SJCRH30 (cell line): ENCODE results near the gene ROM1. TPM values are rescaled to one million over a fixed set of nuclear protein-coding genes. Genes with fewer than 3 reads are reported as not detected.
A peak's percentile ranks its signal among the peaks of the same experiment; 100 is the strongest.
"Not testable (repeated sequence)": the region's sequence is repeated elsewhere in the genome, so short reads cannot be mapped to it uniquely, and the experiment has no call there.

Experiments used
- DNase-seq, 2 experiments: peaks; one replicate each; pipeline ENCODE4 v3.0.0-alpha.2; 2015 to 2020
- H3K27ac ChIP-seq: fragments of 250-450 bp; sonication (Bioruptor Pico); 2 replicates; pipeline ENCODE4 v1.5.1; 2020; ENCODE audit warnings: mild to moderate bottlenecking, moderate library complexity
- H3K27me3 ChIP-seq: fragments of 250-450 bp; sonication (Bioruptor Pico); 2 replicates; pipeline ENCODE4 v1.5.1; 2020; ENCODE audit warnings: mild to moderate bottlenecking, moderate library complexity
- H3K36me3 ChIP-seq: fragments of 250-450 bp; sonication (Bioruptor Pico); 2 replicates; pipeline ENCODE4 v1.5.1; 2020; ENCODE audit warnings: mild to moderate bottlenecking, moderate library complexity
- H3K4me1 ChIP-seq: fragments of 250-450 bp; sonication (Bioruptor Pico); 2 replicates; pipeline ENCODE4 v1.5.1; 2020; ENCODE audit warnings: mild to moderate bottlenecking, moderate library complexity
- H3K4me3 ChIP-seq: fragments of 250-450 bp; sonication (Bioruptor Pico); 2 replicates; pipeline ENCODE4 v1.5.1; 2020; ENCODE audit warnings: mild to moderate bottlenecking, moderate library complexity
- H3K9me3 ChIP-seq: fragments of 250-450 bp; sonication (Bioruptor Pico); replicated peaks from 2 replicates; pipeline ENCODE4 v1.5.1; 2020; ENCODE audit warnings: mild to moderate bottlenecking, moderate library complexity
- total RNA-seq: library from RNA; depleted of rRNA; stranded (reverse); fragments of >200 nt; shearing (Covaris generic); gene quantifications from 2 replicates; pipeline ENCODE4 v1.2.3, GENCODE V29; 2014

The ROM1 gene
- total RNA-seq, 1 experiment from 2014 or later: 0.51 TPM

DNA sequence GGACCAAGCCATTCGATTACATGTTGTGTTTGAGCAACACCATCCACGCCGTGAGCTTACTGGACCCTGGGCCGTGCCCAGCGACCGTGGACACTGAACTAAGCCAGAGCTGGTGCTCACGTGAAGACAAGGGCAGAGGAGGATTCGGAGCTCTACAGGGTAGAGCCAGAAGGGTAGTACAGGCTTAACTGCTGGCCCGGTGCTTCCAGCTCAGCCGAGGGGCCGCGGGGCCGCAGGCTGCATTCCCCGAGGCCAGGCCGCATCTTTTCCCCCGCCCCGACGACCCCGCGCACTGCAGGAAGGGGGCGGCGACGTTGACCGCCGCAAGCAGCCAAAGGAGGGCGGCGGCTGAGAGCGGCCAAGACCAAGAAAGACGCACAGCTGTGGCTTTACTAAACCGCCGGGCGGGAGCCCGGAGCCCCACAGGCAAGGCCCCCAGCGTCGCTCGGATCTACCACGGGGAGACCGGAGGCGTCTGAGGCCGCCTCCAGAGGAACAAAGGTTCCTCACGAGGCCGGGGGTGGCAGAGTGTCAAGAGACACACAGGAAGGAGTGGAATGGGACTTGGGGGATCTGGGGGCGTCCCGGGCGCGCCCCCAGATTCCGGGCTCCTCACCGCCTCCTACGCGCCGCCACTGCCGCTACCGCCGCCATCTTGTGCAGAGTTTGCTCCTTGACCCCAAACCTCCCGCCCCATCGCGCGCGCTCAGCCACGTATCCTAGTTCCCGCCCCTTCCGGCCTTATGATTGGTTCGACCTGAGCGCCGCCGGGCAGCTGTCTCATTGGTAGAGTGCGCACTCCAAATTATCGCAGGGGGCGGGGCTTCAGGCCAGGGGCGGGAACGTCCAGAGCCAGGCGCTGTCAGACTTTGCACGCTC is 33.1 kb downstream of the ROM1 start, which contains the start of gene GANAB:
TSS of gene GANAB (minus strand) at position 668 of the 879 bp plus-strand sequence. CDS start at position 654, 14 bp downstream.
- DNase-seq: peak; percentile 99
- Histone ChIP-seq H3K27ac (peak within 1 kb of the TSS; percentile 94), H3K27me3 (no peaks in the 10 kb centered on the region), H3K9me3 (no peaks in the 10 kb centered on the region), H3K36me3 (peaks cover 12% of the 10 kb centered on the region), H3K4me1 (no peaks in the 10 kb centered on the region; the same call in 1 of the 2 replicates), H3K4me3 (peak within 1 kb of the TSS; percentile 90)

GRCh38 chr11:62646825-62647608 is 34.0 kb downstream of the ROM1 start:
- H3K27ac ChIP-seq: no peak overlapping the region
- no peak for DNase-seq

GRCh38 chr11:62647609-62648005 is 34.5 kb downstream of the ROM1 start:
- Histone ChIP-seq H3K4me3 (no peak overlapping the region), H3K27ac (no peak overlapping the region), H3K27me3 (no peaks in the 10 kb centered on the region), H3K9me3 (no peaks in the 10 kb centered on the region), H3K4me1 (no peaks in the 10 kb centered on the region; the same call in 1 of the 2 replicates), H3K36me3 (peaks cover 10% of the 10 kb centered on the region)
- no peak for DNase-seq

More at GRCh38 chr11:62646825-62647608, 34.0 kb downstream of the ROM1 start:
- no peaks in the 10 kb centered on the region; the same call in 1 of the 2 replicates for H3K4me1 ChIP-seq
- no peak overlapping the region for H3K4me3 ChIP-seq
- no peaks in the 10 kb centered on the region for H3K9me3 ChIP-seq
- H3K27me3 ChIP-seq: no peaks in the 10 kb centered on the region
- peaks cover 12% of the 10 kb centered on the region for H3K36me3 ChIP-seq

GRCh38 chr11:62648185-62648966 is 35.3 kb downstream of the ROM1 start:
- H3K9me3 ChIP-seq: no peaks in the 10 kb centered on the region
- no peaks in the 10 kb centered on the region; the same call in 1 of the 2 replicates for H3K4me1 ChIP-seq
- H3K27me3 ChIP-seq: no peaks in the 10 kb centered on the region
- DNase-seq: no peak
- no peak overlapping the region for H3K27ac ChIP-seq
- no peak overlapping the region for H3K4me3 ChIP-seq
- peaks cover 7% of the 10 kb centered on the region for H3K36me3 ChIP-seq

DNA sequence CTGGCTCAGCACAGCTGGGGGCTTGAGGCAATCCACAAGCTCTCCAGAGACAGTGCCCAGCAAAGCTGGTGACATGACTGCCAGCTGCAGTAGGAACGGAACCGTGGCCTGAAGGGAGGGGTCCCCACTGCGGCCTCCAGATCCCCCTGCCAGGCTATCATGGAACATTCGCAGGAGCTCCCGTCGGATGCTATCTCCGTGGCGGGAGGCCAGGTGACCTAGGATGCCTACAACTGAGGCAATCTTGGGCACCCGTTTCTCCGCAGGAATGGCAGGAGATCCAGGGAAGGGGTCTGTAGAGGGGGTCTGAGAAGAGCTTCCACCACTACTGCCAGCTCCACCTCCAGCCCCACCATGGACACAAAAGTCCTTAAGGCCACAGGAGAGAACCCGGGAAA is 35.9 kb downstream of the ROM1 start:
- no peak for DNase-seq
- Histone ChIP-seq H3K36me3 (peaks cover 2% of the 10 kb centered on the region; the same call in 1 of the 2 replicates), H3K27ac (no peak overlapping the region), H3K9me3 (no peaks in the 10 kb centered on the region), H3K27me3 (no peaks in the 10 kb centered on the region), H3K4me3 (no peak overlapping the region), H3K4me1 (no peaks in the 10 kb centered on the region; the same call in 1 of the 2 replicates)

DNA sequence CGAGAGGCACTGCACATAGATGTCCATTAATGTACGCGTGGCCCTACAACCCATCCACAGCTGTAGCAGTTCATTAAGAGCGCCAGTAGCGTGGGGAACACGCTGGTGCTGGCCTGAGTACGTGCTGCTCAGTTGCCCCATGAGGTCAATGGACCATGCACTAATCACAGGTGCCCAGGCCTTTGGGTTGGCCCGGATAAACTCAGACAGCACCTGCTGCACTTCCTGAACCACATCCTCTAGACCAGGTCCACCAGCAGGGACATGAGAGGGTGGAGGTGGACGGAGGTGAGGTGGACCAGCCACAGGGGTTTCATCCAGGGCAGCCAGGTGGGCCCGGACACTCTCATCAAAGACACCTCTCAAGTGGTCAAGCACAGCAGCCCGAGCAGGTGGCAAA is 36.4 kb downstream of the ROM1 start:
- H3K27me3 ChIP-seq: no peaks in the 10 kb centered on the region
- no peak for DNase-seq
- H3K9me3 ChIP-seq: no peaks in the 10 kb centered on the region
- H3K4me3 ChIP-seq: no peak overlapping the region
- H3K4me1 ChIP-seq: no peaks in the 10 kb centered on the region; the same call in 1 of the 2 replicates
- no peaks in the 10 kb centered on the region; the same call in 1 of the 2 replicates for H3K36me3 ChIP-seq
- H3K27ac ChIP-seq: no peak overlapping the region

- not testable (repeated sequence) for H3K4me1 ChIP-seq, H3K4me3 ChIP-seq, DNase-seq, H3K27ac ChIP-seq, H3K9me3 ChIP-seq, H3K27me3 ChIP-seq, H3K36me3 ChIP-seq
These were observed 37.2 kb downstream of the ROM1 start for GRCh38 chr11:62650283-62650682.

GRCh38 chr11:62652161-62653006 is 39.3 kb downstream of the ROM1 start:
- no peaks in the 10 kb centered on the region for H3K4me1 ChIP-seq
- no peaks in the 10 kb centered on the region for H3K9me3 ChIP-seq
- peak overlapping the region; percentile 67 for H3K27ac ChIP-seq
- H3K27me3 ChIP-seq: no peaks in the 10 kb centered on the region
- peak overlapping the region; percentile 94 for H3K4me3 ChIP-seq
- DNase-seq: no peak
- no peaks in the 10 kb centered on the region; the same call in 1 of the 2 replicates for H3K36me3 ChIP-seq

- no peaks in the 10 kb centered on the region for H3K27me3 ChIP-seq
- no peak overlapping the region for H3K27ac ChIP-seq
- DNase-seq: no peak
- no peaks in the 10 kb centered on the region for H3K9me3 ChIP-seq
- no peaks in the 10 kb centered on the region; the same call in 1 of the 2 replicates for H3K36me3 ChIP-seq
- no peak overlapping the region for H3K4me3 ChIP-seq
- H3K4me1 ChIP-seq: no peaks in the 10 kb centered on the region
These were observed 41.2 kb downstream of the ROM1 start for GRCh38 chr11:62654297-62654696.

DNA sequence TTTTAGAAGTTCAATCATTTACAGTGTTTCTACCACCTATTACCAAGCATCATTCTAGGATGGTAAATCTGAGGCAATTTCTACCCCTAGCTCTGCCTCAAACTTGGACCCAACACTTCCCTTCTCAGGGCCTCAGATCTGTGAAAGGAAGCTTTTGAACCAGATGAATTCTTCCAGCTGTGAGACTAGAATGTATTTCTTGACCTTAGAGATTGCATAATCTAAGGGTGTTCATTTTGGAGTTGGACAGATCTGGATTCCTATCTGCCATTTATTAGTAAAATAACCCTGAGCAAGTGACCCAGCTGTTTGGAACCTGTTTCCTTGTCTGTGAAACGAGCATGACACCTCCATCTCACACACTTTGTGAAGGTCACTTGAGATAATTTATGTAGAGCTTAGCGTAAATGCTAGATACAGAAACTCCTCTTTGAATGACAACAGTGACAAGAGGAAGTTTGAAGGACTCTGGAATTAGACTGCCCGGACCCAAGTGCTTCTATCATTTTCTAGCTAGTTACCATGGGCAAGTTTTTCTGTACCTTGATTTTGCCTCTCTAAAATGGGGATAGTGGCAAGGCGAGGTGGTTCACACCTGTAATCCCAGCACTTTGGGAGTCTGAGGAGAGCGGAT is 43.9 kb downstream of the ROM1 start:
- Histone ChIP-seq H3K36me3 (peaks cover 6% of the 10 kb centered on the region; the same call in 1 of the 2 replicates), H3K4me3 (no peak overlapping the region), H3K9me3 (no peaks in the 10 kb centered on the region), H3K27me3 (no peaks in the 10 kb centered on the region), H3K4me1 (no peaks in the 10 kb centered on the region), H3K27ac (no peak overlapping the region)
- no peak for DNase-seq

DNA sequence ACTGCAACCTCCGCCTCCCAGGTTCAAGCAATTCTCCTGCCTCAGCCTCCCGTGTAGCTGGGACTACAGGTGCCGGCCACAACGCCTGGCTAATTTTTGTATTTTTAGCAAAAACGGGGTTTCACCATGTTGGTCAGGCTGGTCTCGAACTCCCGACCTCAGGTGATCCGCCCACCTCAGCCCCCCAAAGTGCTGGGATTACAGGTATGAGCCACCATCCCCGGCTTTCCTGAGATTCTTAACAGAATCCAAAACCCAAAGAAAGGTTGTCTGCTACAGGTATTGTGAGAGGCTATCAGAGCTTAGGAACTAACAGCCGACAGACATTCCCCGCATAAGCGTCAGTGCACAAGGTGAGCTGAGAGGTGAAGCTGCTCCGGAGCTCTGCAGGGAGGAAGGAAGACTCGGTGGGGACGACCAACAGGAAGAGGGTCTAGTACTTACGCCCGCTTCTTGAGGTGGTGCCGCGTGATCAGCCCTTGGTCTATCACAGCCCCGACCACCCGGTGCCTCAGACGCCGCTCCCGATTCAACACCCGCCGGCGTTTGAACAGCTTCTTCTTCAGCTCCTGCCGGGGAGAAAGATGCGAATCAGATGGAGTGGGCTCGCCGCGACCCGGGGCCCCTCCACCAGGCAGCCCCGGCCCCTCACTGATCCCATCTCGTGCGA is 51.5 kb downstream of the ROM1 start:
- peaks cover 31% of the 10 kb centered on the region for H3K36me3 ChIP-seq
- H3K27me3 ChIP-seq: no peaks in the 10 kb centered on the region
- peak overlapping the region; percentile 79 for H3K4me3 ChIP-seq
- peak overlapping the region; percentile 63 for H3K27ac ChIP-seq
- peaks cover 4% of the 10 kb centered on the region; the same call in 1 of the 2 replicates for H3K4me1 ChIP-seq
- peak; percentile 64 to 72 for DNase-seq
- no peaks in the 10 kb centered on the region for H3K9me3 ChIP-seq
